WI38 (cell line): ENCODE data around the gene SAPCD2.

Source experiments
- H3K4me3 ChIP-seq: 2 replicates; pipeline ENCODE4 v1.5.1; 2011; ENCODE audit warnings: low read depth, mild to moderate bottlenecking, control low read depth, low read length
- TF ChIP-seq, protein P1 (sequence below): IDR thresholded peaks from 2 replicates; pipeline ENCODE4 v1.5.1; 2012; ENCODE audit warnings: low read depth, mild to moderate bottlenecking, control low read depth, low read length

The SAPCD2 gene

DNA sequence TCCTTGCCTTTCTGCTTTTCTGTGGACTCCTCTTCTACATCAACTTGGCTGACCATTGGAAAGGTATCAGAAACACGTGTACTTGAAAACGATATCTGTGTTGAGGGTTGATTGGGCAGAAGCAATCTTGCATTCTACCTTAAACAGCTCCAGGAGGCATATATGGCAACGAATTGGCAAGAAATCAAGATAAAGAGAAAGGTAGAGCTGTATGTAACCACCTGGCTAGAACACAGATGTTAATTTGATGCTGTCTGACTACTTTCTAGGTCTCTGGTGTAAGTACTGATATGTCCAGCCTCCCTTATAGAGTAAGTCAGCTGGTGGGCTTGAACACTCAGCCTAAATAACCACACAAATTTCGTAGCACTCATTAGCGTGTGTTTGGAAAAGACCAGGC, 17.8 kb upstream of the SAPCD2 start:
- H3K4me3 ChIP-seq: no peak overlapping the region
- TF ChIP-seq, protein P1, sequence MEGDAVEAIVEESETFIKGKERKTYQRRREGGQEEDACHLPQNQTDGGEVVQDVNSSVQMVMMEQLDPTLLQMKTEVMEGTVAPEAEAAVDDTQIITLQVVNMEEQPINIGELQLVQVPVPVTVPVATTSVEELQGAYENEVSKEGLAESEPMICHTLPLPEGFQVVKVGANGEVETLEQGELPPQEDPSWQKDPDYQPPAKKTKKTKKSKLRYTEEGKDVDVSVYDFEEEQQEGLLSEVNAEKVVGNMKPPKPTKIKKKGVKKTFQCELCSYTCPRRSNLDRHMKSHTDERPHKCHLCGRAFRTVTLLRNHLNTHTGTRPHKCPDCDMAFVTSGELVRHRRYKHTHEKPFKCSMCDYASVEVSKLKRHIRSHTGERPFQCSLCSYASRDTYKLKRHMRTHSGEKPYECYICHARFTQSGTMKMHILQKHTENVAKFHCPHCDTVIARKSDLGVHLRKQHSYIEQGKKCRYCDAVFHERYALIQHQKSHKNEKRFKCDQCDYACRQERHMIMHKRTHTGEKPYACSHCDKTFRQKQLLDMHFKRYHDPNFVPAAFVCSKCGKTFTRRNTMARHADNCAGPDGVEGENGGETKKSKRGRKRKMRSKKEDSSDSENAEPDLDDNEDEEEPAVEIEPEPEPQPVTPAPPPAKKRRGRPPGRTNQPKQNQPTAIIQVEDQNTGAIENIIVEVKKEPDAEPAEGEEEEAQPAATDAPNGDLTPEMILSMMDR: no peak

DNA sequence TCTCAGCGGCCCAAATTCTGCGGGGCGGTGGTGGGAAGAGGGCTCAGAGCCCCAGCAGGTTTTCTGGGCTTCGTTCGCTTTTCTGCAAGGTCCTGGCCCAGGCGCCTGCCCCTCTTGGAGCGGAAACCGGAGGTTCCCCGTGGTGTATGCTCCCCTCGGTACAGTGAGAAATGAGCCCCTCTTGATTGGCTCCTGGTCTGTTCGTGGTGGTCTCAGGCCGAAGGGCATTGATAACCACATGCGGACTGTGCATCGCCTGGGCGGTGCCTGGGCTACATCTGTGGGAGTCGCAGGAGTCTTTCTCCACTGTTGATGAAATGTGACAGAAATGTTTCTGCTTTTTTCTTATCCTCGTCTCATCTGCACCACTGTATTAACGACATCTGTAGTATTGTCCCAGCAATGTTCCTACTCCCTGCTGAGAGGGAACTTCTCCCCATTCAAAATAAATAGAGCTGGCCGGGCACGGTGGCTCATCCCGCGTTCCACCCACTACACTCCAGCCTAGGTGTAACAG, 17.1 kb upstream of the SAPCD2 start:
- TF ChIP-seq, protein P1: no peak
- peak overlapping the region; percentile 81 for H3K4me3 ChIP-seq

DNA sequence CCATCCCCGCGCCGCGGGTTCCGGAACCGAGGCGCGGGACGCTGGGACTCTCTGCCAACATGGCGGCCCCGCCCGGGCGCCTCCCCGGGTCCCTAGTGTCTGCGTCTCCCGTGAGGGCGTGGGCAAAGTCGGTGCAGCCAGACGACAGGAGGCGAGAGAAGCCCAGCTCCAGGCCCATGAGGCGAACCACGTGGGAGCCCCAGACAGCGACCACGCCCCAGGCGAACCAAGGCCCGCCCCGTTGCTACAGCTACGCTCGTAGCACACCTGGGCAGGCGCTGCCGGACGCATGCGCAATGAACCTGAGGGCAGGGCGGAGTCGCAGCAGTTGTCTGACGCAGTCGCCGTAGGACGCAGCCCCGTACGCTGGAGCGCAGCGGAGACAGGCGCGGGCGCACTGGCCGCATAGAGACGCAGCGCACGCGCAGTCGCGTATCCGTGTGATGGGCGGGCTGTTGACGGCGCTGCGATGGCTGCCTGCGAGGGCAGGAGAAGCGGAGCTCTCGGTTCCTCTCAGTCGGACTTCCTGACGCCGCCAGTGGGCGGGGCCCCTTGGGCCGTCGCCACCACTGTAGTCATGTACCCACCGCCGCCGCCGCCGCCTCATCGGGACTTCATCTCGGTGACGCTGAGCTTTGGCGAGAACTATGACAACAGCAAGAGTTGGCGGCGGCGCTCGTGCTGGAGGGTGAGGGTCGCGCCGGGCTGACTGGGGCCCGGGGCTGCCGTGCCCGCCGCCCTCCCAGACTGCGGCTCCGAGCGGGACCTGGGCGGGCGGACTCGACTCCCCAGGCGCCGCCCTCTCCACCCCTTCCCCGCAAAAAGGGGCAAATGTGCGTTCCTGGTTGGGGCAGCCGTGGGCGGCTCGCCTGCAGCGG, 16.4 kb upstream of the SAPCD2 start, which contains the start of gene MAN1B1:
MAN1B1 (plus strand) TSS at position 455 of the 878 bp plus-strand sequence; CDS start at position 470, 15 bp downstream.
- TF ChIP-seq, protein P1: no peak
- peak within 1 kb of the TSS; percentile 81 for H3K4me3 ChIP-seq

DNA sequence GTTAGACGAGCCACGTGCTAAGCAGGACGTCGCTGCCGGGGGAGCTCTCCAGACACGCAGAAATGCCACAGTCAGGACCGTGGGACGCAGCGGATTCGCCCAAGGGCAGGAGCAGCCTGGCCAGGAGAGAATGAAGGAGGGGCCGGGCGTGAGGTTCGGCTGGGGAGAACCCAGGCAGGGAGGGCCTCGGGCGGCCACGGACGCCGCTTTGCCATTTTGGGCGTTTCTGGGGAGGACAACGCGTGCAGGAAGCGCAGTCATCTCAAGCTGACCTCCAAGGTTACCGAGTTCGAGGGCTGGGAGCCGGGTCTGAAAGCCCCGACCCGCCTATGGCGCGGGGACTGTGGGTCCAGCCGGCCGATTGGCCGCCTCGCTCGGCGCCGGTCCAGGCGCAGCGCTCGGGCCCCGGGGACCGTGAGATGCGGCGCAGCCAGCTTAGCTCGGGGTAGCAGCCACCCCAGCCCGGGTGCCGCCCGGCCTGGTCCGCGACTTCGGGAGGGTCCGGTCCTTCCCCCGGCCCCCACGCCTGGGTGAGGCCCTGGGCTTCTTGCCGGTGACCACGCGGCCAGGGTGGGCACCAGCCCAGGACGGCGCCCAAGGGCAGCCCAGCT, 15.7 kb upstream of the SAPCD2 start:
- TF ChIP-seq, protein P1: no peak
- peak overlapping the region; percentile 81 for H3K4me3 ChIP-seq

DNA sequence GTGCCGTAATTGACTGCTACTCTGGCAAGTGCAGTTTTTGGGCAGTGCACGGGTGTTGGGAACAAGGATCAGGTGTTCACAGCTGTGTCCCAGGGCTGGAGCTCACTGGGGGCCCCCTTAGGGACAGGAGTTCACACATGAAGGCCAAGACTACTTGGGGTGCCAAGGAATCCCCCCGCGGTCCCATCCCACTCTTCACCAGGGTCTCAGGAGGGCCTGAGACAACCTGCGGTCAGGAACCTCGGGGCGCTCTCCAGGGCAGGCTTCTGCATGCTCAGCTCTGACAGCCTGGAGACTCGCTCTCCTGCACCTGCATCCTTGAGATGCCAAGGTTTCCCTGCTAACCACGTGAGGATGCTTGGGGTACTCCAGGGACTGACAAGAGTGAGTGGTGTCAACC, 14.2 kb upstream of the SAPCD2 start:
- no peak overlapping the region for H3K4me3 ChIP-seq
- TF ChIP-seq, protein P1: no peak

DNA sequence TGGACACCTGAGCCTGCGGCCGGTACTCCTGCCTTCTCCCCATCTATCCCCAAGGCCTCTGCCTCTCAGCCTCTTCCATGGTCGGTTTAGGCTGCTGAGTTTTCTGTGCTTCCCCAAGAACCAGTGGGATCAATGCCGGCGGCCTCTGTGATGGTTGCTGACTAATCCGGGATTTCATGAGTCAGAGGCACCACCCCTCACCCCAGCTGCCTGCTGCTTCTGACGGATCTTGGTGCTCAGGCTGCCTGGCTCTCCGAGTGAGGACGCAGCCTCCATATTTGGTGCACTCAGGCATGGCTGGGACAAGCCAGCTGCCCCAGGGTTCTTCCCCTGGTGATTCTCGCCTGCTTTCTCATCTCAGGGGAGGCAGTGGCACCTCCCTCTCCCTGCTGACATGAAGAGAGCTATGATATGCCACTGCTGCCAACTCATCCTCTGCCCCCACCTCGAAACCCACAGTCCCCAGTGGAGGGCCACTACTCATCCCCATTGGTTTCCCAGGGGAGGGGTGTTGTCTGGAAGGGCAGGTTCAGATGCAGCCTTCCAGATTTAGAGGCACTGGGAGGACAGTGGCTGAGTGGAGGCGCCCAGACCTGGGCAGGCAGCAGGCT, 13.1 kb upstream of the SAPCD2 start:
- no peak overlapping the region for H3K4me3 ChIP-seq
- TF ChIP-seq, protein P1: no peak
